Naive thymus-derived CD4-positive, alpha-beta T cell (primary cell): ENCODE measurements around the gene SHC3. TPM values are rescaled to one million over a fixed set of nuclear protein-coding genes. Genes with fewer than 3 reads are reported as not detected.

Experiments
- ATAC-seq: fragments of 150-1000 bp; cut with Tn5 transposase; 2 replicates; pipeline ENCODE4 v1.10.0; 2021; ENCODE audit warnings: mild to moderate bottlenecking, moderate library complexity
- CTCF ChIA-PET: fragments of 350-600 bp; sonication (Branson Sonifier 250); formaldehyde crosslinking; loops from one replicate; lab custom pipeline; 2021; ENCODE audit warnings: antibody characterized with exemption; lab: Charles Lee
- POLR2A ChIA-PET: fragments of 350-600 bp; sonication (Branson Sonifier 250); formaldehyde crosslinking; loops from one replicate; lab custom pipeline; 2021; ENCODE audit warnings: antibody characterized with exemption, inconsistent platforms; lab: Charles Lee
- DNase-seq, 9 donors: peaks; one replicate each; pipeline versions ENCODE4 v3.0.0 to v3.0.0-alpha.2; 2020 to 2022; ENCODE audit warnings: mixed read lengths in 1 of 9
- H3K27ac ChIP-seq: one replicate; pipeline ENCODE4 v1.7.0; 2013; ENCODE audit warnings: mild to moderate bottlenecking, low read depth, low read length, moderate library complexity
- H3K27me3 ChIP-seq, 2 donors: one replicate each; pipeline ENCODE4 v1.7.0; 2013; ENCODE audit warnings: low read length in 2 of 2, mild to moderate bottlenecking in 2 of 2, moderate library complexity in 2 of 2; ENCODE audit not compliant: control insufficient read depth in 2 of 2, insufficient read depth in 2 of 2
- H3K36me3 ChIP-seq, 3 experiments: 1 replicate in 2 of 3; 2 replicates in 1 of 3; pipeline ENCODE4 v1.7.0; 2013; ENCODE audit warnings: low read length in 3 of 3, mild to moderate bottlenecking in 3 of 3, moderate library complexity in 1 of 3; ENCODE audit not compliant: insufficient read depth in 3 of 3, control insufficient read depth in 2 of 3
- H3K4me1 ChIP-seq, 2 donors: one replicate each; pipeline ENCODE4 v1.7.0; 2013; ENCODE audit warnings: low read length in 2 of 2, mild to moderate bottlenecking in 2 of 2, moderate library complexity in 1 of 2; ENCODE audit not compliant: control insufficient read depth in 2 of 2, insufficient read depth in 2 of 2
- H3K4me3 ChIP-seq: 2 replicates; pipeline ENCODE4 v1.7.0; 2013; ENCODE audit warnings: mild to moderate bottlenecking, low read length
- H3K9me3 ChIP-seq, 3 experiments: 1 replicate in 2 of 3; 2 replicates in 1 of 3; pipeline ENCODE4 v1.7.0; 2013; ENCODE audit warnings: low read length in 3 of 3; ENCODE audit not compliant: control insufficient read depth in 2 of 3
- H3K27ac Mint-ChIP-seq, 9 donors: one replicate each; pipeline ENCODE4 v1.8.0; 2020 to 2022; ENCODE audit warnings: mixed read lengths in 9 of 9, mild to moderate bottlenecking in 8 of 9, moderate library complexity in 5 of 9, inconsistent platforms in 2 of 9
- H3K27me3 Mint-ChIP-seq, 5 donors: one replicate each; pipeline ENCODE4 v1.8.0; 2021 to 2022; ENCODE audit warnings: mixed read lengths in 5 of 5, mild to moderate bottlenecking in 1 of 5
- H3K36me3 Mint-ChIP-seq, 5 donors: one replicate each; pipeline ENCODE4 v1.8.0; 2020 to 2022; ENCODE audit warnings: mixed read lengths in 5 of 5, mild to moderate bottlenecking in 3 of 5, inconsistent platforms in 1 of 5
- H3K4me1 Mint-ChIP-seq, 7 donors: one replicate each; pipeline ENCODE4 v1.8.0; 2020 to 2022; ENCODE audit warnings: mixed read lengths in 7 of 7, mild to moderate bottlenecking in 3 of 7, inconsistent platforms in 1 of 7
- H3K4me3 Mint-ChIP-seq, 10 donors: one replicate each; pipeline ENCODE4 v1.8.0; 2020 to 2022; ENCODE audit warnings: mild to moderate bottlenecking in 10 of 10, mixed read lengths in 10 of 10, moderate library complexity in 6 of 10, inconsistent platforms in 2 of 10
- H3K9me3 Mint-ChIP-seq, 11 donors: one replicate each; pipeline ENCODE4 v1.8.0; 2020 to 2022; ENCODE audit warnings: mixed read lengths in 11 of 11, mild to moderate bottlenecking in 4 of 11, inconsistent platforms in 1 of 11, moderate library complexity in 1 of 11
- intact Hi-C, 2 donors: fragments of 100-400 bp; cut with micrococcal nuclease; formaldehyde crosslinking; loops; one replicate each; pipeline ENCODE4 v1.15.1; 2023
- polyA plus RNA-seq, 2 donors: library from polyadenylated mRNA; unstranded; fragments of 300-500 nt; fragmentation: Illumina TruSeq; gene quantifications; one replicate each; pipeline ENCODE4 v1.2.3, GENCODE V29; 2021
- total RNA-seq, 6 experiments: library from RNA in 5 of 6; stranded (reverse) in 5 of 6; gene quantifications; 1 replicate in 5 of 6; 2 replicates in 1 of 6; pipeline ENCODE4 v1.2.3 and lab custom pipeline; 2021 to 2026

The SHC3 gene
- total and polyA plus RNA-seq, 7 experiments from 2014 or later, result 0.02 to 0.11 (median 0.07) TPM; not detected in 3

DNA sequence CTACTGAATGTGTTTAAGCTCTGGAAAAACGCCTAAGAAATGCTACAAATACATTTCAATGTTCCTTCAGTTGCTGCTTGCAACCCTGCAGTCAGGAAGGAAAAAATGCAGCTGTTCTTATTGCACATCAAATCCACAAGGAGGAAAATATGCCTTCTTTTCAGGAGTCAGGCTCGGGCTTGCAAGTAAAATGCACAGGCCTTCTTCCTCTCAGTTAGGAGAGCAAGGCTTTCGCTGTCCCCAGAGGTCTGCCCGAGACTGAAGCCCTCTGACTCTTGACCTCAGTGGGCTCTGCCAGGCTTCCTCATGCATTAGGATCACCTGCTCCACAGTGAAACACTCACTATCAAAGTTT is 899 bp upstream of the SHC3 start:
- ATAC-seq (no peak), DNase-seq (no peak)
- Mint-ChIP-seq H3K4me3 (peak overlapping the region in 9 of 10 donors; percentile 12 to 83 (median 69)), H3K36me3 (peaks cover 0 to 8% (median 2%) of the 10 kb centered on the region in 5 donors), H3K27me3 (peaks cover 53 to 73% (median 68%) of the 10 kb centered on the region in 5 donors), H3K27ac (no peak overlapping the region), H3K9me3 (peaks cover 0 to 7% (median 0%) of the 10 kb centered on the region in 11 donors), H3K4me1 (peaks cover 9 to 27% (median 19%) of the 10 kb centered on the region in 7 donors)
- Histone ChIP-seq H3K36me3 (no peaks in the 10 kb centered on the region), H3K4me1 (peaks cover 0 to 12% of the 10 kb centered on the region in 2 donors), H3K4me3 (peak overlapping the region; percentile 35), H3K27me3 (peaks cover 3 to 6% of the 10 kb centered on the region in 2 donors), H3K27ac (no peak overlapping the region), H3K9me3 (no peaks in the 10 kb centered on the region)
- ChIA-PET POLR2A (no interaction called here), CTCF (no interaction called here)
- intact Hi-C loops, result loop anchor here in 1 of 2 donors (5.0 kb wide), 1 partner anchor 98 kb away; no protein-coding TSS in a partner anchor

- Mint-ChIP-seq H3K4me1 (peaks cover 7 to 27% (median 19%) of the 10 kb centered on the region in 7 donors), H3K27me3 (peaks cover 50 to 71% (median 69%) of the 10 kb centered on the region in 5 donors), H3K9me3 (peaks cover 0 to 4% (median 0%) of the 10 kb centered on the region in 11 donors), H3K4me3 (peak overlapping the region in 9 of 10 donors; percentile 12 to 75 (median 46)), H3K27ac (no peak overlapping the region), H3K36me3 (peaks cover 0 to 8% (median 2%) of the 10 kb centered on the region in 5 donors)
- POLR2A ChIA-PET, result no interaction called here
- Histone ChIP-seq H3K27ac (no peak overlapping the region), H3K4me3 (no peak overlapping the region), H3K36me3 (no peaks in the 10 kb centered on the region), H3K27me3 (peaks cover 3 to 6% of the 10 kb centered on the region in 2 donors), H3K4me1 (peaks cover 0 to 12% of the 10 kb centered on the region in 2 donors), H3K9me3 (no peaks in the 10 kb centered on the region)
- CTCF ChIA-PET, result no interaction called here
- no peak for ATAC-seq
- DNase-seq, result no peak
- intact Hi-C loops, result loop anchor here in 1 of 2 donors (5.0 kb wide), 1 partner anchor 98 kb away; no protein-coding TSS in a partner anchor
Observed at GRCh38 chr9:89178830-89179539, 367 bp upstream of the SHC3 start.

DNA sequence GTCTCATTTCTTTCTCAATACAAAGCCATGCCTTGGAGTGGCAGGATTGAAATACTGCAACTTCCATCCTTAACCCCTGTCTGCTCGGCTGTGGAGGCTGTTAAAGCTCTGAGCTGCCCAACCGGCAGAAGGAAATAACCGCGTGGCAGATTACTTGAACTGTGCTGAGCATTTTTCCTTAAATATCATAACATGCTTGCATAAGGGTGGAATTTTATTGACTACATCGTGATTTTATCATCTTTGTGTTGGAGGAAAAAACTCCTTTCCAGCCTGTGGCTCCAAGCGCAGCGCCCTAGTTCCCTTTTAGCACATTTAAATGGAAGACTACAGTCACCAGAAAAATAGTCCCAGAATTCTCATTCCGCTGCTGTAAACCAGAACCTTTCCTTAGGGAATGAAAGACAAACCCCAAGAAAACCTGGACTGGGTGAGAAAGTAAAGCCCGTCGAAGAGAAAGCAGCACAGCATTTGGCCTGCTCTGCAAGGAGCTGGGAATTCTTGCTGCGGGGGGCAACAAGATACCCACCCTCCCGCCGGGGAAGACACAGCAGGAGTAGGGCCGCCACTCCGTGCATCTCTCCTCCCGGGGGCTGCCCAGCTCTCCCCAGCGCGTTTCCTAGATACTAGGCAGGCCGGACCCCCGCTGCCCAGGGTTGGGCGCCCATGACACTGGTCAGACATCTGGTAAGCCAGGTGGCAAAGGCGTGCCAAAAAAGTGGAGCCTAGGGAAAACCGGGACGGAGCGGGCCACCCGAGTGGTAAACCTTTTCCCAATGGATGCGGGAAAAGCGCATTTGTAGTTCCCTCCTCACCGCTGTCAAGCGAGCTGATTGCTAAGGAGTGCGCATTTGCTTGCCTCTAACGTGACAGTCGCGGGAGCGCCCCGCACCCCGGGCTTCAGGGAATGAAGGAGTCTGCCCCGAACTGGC is 1.3 kb downstream of the SHC3 start:
- Histone ChIP-seq H3K9me3 (no peaks in the 10 kb centered on the region), H3K27ac (no peak overlapping the region), H3K4me1 (peaks cover 0 to 12% of the 10 kb centered on the region in 2 donors), H3K36me3 (no peaks in the 10 kb centered on the region), H3K27me3 (peaks cover 3 to 6% of the 10 kb centered on the region in 2 donors), H3K4me3 (no peak overlapping the region)
- CTCF ChIA-PET, result no interaction called here
- Mint-ChIP-seq H3K27ac (no peak overlapping the region), H3K9me3 (peaks cover 0 to 4% (median 0%) of the 10 kb centered on the region in 11 donors), H3K27me3 (peaks cover 55 to 76% (median 66%) of the 10 kb centered on the region in 5 donors), H3K4me3 (peak overlapping the region in 2 of 10 donors; percentile 6 to 17), H3K36me3 (peaks cover 0 to 5% (median 2%) of the 10 kb centered on the region in 5 donors), H3K4me1 (peaks cover 7 to 27% (median 19%) of the 10 kb centered on the region in 7 donors)
- POLR2A ChIA-PET, result no interaction called here
- intact Hi-C loops, result loop anchor here in 1 of 2 donors (5.0 kb wide), 1 partner anchor 100 kb away; no protein-coding TSS in a partner anchor
- no peak for DNase-seq
- ATAC-seq, result no peak

- Mint-ChIP-seq H3K4me1 (peaks cover 7 to 27% (median 19%) of the 10 kb centered on the region in 7 donors), H3K36me3 (peaks cover 0 to 4% (median 0%) of the 10 kb centered on the region in 5 donors), H3K4me3 (peak overlapping the region in 1 of 10 donors; percentile 34), H3K9me3 (peaks cover 0 to 4% (median 0%) of the 10 kb centered on the region in 11 donors), H3K27ac (no peak overlapping the region), H3K27me3 (peaks cover 52 to 68% (median 60%) of the 10 kb centered on the region in 5 donors)
- Histone ChIP-seq H3K36me3 (no peaks in the 10 kb centered on the region), H3K4me1 (peaks cover 0 to 12% of the 10 kb centered on the region in 2 donors), H3K27me3 (peaks cover 3 to 6% of the 10 kb centered on the region in 2 donors), H3K27ac (no peak overlapping the region), H3K4me3 (no peak overlapping the region), H3K9me3 (no peaks in the 10 kb centered on the region)
- intact Hi-C loops, result loop anchor here in 1 of 2 donors (5.0 kb wide), 1 partner anchor 101 kb away; no protein-coding TSS in a partner anchor
- ChIA-PET POLR2A (no interaction called here), CTCF (no interaction called here)
- DNase-seq (no peak), ATAC-seq (no peak)
Observed at GRCh38 chr9:89175828-89176261, 2.8 kb downstream of the SHC3 start.

- DNase-seq (no peak), ATAC-seq (no peak)
- Mint-ChIP-seq H3K36me3 (peaks cover 0 to 4% (median 0%) of the 10 kb centered on the region in 5 donors), H3K9me3 (peaks cover 0 to 4% (median 0%) of the 10 kb centered on the region in 11 donors), H3K27me3 (peaks cover 41 to 52% (median 45%) of the 10 kb centered on the region in 5 donors), H3K4me3 (no peak overlapping the region), H3K27ac (no peak overlapping the region), H3K4me1 (peaks cover 5 to 15% (median 9%) of the 10 kb centered on the region in 7 donors)
- ChIA-PET POLR2A (no interaction called here), CTCF (no interaction called here)
- Histone ChIP-seq H3K36me3 (no peaks in the 10 kb centered on the region), H3K4me1 (peaks cover 0 to 7% of the 10 kb centered on the region in 2 donors), H3K9me3 (no peaks in the 10 kb centered on the region), H3K27me3 (peaks cover 0 to 6% of the 10 kb centered on the region in 2 donors), H3K4me3 (no peak overlapping the region), H3K27ac (no peak overlapping the region)
- intact Hi-C loops, result no loop called here
Observed at GRCh38 chr9:89174291-89174690, 4.3 kb downstream of the SHC3 start.

GRCh38 chr9:89173072-89173471 is 5.5 kb downstream of the SHC3 start:
- Histone ChIP-seq H3K27me3 (peaks cover 0 to 6% of the 10 kb centered on the region in 2 donors), H3K9me3 (no peaks in the 10 kb centered on the region), H3K4me3 (no peak overlapping the region), H3K4me1 (no peaks in the 10 kb centered on the region), H3K27ac (no peak overlapping the region), H3K36me3 (no peaks in the 10 kb centered on the region)
- no peak overlapping the region for H3K27ac Mint-ChIP-seq
- ATAC-seq (no peak), DNase-seq (no peak)
- H3K9me3 Mint-ChIP-seq, result no peaks in the 10 kb centered on the region
- POLR2A ChIA-PET, result no interaction called here
- intact Hi-C loops, result no loop called here
- no peak overlapping the region for H3K4me3 Mint-ChIP-seq
- peaks cover 32 to 42% (median 36%) of the 10 kb centered on the region in 5 donors for H3K27me3 Mint-ChIP-seq
- CTCF ChIA-PET, result no interaction called here
- H3K36me3 Mint-ChIP-seq, result no peaks in the 10 kb centered on the region
- peaks cover 0 to 6% (median 0%) of the 10 kb centered on the region in 7 donors for H3K4me1 Mint-ChIP-seq
